Stimulated activated CD4-positive, alpha-beta T cell treated with anti-CD3 and anti-CD28 coated beads, Interleukin-15, amount 100 ng/mL, for 1 hour (primary cell): ENCODE measurements around the gene EYA4.

Experiments used
- DNase-seq, 2 donors: peaks; one replicate each; pipeline ENCODE4 v3.0.0-alpha.2; 2020; ENCODE audit warnings: low read depth in 1 of 2, low spot score in 1 of 2

EYA4 gene, protein sequence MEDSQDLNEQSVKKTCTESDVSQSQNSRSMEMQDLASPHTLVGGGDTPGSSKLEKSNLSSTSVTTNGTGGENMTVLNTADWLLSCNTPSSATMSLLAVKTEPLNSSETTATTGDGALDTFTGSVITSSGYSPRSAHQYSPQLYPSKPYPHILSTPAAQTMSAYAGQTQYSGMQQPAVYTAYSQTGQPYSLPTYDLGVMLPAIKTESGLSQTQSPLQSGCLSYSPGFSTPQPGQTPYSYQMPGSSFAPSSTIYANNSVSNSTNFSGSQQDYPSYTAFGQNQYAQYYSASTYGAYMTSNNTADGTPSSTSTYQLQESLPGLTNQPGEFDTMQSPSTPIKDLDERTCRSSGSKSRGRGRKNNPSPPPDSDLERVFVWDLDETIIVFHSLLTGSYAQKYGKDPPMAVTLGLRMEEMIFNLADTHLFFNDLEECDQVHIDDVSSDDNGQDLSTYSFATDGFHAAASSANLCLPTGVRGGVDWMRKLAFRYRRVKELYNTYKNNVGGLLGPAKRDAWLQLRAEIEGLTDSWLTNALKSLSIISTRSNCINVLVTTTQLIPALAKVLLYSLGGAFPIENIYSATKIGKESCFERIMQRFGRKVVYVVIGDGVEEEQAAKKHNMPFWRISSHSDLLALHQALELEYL

DNA sequence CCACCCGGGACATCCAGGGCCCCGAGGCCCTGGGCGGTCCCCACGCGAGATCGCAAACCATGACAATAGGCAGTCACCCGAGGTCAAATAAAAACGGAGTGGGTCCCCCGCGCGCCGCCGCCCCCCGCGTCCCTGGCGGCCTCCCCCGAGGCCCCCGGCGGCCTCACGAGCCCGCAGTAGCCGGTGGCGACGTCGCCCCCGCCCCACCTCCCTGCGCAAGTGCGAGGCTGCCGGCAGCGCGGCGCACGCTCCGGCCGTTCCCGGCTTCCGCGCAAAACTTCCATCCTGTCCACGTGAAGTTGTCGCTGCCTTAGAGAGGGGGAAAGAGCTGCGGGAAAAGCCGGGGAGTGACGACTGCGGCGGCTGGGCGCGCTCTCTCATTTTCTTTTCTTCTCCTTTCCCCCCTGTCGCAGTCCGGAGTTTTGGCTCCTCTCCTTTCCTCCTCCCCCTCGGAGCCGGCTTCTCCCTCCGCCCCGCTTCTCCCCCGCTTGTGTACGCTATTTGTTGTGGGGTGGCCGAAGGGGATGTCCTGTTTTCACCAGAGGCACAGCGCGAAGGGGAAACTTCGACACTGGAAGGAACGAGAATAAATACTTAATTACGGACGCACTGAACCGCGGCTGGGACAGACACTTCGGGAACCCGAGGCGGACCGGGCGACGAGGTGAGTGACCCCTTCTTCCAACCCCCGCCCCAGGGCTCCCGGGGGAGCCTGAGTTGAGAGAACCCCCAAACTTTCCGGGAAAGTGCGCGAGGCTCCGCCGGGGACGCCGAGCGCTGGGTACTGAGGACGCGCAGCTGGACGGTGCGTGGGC, at the start of gene EYA4:
EYA4 (plus strand) TSS at position 272 of the 815 bp plus-strand sequence. CDS start 33,424 bp downstream, outside the sequence.
- no peak for DNase-seq

DNA sequence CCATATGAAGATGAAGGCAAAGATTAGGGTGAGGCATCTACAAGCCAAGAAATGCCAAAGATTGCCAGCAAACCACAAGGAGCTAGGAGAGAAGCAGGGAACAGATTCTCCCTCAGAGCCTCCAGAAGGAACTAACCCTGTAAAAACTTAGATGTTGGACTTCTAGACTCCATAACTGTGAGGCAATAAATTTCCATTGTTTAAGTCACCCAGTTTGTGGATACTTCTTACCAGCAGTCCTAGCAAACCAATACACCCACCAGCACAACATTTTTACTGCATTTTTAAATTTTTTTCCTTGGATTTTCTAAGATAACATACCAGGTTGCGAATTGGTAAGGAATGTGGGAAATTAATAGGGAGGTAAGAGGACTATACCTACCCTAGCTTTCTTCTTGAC, 47.8 kb upstream of the EYA4 start:
- DNase-seq, result no peak

DNA sequence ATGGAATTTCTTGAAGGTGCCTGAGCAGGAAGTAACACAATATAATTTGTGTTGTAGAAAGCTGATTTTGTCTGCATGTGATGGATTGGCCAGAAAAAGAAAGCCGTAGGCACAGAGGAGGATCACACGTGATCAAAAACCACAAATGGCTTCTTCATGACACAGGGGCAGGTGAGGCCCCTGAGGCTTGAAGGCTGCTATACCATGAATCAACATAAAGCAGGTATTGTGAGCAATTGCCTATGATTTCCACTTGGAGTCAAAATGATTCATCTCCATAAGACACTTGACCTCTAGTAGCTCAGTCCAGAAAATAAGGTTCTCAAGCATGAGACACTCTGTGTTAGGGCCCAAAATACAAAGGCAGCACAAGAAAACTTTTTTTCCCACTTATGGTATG, 42.4 kb upstream of the EYA4 start:
- DNase-seq, result no peak

DNA sequence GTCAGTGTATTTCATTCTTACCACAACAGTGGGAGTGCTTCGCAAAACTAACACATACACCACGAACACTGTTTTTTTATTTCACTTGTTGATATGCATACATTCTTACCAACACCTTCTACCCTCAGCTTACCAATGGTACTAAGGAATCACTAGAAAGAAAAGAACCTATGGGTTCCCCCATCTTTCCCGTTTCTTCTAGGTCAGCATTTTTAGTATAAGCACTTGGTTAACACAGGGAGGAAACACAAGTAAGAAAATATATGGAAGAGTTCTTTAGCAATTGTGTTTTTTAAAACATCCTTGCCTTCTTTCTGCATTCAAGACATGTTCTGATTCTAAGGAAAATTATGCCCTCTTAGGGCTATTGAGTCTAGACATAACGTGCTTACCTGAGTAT, 39.9 kb upstream of the EYA4 start:
- DNase-seq, result no peak

DNA sequence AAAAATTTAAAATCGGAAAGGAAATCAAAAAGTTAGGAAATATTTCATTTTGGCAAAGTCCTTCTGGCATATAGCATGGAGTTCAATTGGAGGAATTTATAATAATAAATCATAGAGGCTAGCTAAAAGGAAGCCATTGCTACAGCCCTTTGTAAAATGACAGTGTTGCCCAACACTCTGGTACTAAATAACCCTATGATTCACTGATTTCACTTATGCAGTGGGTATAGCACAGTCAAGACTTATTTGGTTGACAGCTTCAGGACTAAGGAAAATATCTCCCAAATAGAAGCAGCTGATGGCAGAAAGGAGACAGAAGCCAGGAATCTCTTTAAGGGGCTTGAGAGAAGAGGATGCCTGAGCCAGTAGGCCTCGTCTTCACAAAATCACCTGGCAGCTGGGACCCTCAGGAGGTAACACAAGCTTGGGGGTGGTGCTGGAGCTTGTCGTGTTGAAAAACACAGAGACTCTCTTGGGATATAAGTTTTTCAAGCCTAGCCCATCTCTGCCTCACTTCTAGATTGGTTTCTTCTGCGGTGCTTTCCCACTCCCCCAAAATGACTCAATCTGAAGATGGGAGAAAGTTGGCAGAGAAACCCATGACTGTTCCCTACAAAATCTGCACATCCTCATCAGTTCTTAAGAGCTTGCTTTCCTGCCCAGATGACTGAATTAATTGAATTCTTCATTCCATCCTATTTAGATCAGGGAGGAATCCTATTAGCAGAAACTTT, 38.4 kb upstream of the EYA4 start:
- DNase-seq, result no peak

DNA sequence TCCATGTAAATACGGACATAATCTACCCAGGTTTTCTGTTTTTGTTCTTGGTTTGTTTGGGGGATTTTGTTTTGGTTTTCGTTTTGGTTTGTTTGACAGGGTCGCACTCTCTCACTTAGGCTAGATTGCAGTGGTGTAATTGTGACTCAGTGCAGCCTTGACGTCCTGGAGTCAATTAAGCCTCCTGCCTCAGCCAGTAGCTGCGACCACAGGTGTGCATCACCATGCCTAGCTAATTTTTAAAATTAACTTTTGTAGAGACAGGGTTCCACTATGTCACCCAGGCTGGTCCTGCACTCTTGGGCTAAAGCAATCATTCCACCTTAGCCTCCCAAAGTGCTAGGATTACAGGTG, 37.8 kb upstream of the EYA4 start:
- DNase-seq, result no peak

DNA sequence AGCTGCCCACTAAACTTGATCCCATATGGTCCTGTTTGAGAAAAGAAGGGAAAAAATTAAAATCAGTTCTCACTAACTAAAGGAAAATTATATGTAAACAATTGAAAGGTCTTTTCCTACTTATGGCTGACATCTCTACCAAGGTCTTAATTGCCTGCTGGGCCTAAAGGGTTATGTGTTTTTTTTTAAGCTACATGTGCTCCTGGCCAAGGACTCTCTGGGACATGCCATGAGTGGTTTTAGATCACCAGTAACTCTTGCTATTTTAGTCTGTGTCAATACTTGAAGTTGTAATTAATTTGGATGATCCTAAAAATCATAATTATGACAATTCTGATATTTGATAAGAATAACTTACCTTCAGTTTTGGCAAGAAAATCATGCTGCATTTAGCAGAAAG, 35.9 kb upstream of the EYA4 start:
- no peak for DNase-seq

DNA sequence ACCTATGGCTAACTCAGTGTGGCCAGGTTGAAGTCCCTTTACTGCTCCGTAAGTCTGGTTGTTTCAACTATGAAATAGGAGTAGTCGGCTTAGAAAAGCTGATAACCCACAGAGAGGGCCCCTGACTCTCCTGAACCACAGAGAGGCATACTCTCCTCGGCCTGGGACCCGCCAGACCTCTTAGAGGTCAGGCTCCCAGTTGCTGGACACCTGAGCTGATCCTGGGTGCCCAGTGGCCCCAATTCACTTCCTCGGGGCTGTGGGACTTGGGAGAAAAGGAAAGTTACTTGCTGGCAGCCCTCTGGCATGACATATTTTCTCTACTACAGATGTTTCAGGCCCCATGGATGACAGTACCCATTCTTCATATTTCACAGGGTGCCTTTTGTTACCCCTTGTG, 34.2 kb upstream of the EYA4 start:
- no peak for DNase-seq

DNA sequence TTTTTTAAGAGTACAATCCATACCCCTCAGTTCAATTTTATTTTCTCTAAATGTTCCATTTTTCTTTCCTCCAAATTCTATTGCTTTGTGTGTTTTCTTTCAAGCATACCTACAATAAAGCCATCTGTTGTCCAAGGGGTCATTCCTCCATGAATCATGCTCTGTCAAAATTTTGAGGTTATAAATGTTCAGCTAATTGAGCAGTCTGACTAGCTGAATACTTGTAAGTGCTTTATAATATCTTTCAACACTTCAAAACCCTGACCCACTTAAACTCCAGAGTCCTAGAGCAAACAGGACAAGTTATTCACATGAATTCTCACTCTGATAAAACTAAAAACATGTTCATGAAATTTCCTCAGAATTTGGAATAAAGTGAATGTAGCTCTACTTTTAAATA, 33.4 kb upstream of the EYA4 start:
- no peak for DNase-seq

DNA sequence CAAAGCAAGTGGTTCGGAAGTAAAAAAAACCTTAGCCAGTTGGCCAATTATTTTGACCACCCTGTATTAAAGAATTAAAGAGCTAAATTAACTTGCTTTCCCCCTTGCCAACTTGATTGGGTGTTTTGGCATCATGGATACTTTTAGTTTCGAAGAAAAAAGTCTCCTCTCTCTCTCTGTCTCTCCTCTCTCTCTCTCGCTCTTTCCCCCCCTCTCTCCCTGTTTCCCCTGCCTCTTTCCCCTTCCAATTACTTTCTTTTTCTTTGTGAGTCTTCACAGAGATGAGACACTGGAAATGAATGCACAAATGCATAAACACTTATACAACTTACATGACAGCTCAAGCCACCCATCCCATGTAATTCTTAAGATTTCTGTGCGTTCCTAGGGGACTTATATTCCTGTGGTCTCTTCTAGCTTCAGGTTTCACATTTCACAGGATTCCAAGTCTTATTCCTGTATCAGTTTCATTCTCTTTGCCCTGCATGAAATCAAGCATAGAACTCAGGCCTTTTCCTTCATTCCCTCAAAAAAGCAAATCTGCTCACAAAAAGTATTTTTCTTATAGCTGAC, 32.9 kb upstream of the EYA4 start:
- no peak for DNase-seq

DNA sequence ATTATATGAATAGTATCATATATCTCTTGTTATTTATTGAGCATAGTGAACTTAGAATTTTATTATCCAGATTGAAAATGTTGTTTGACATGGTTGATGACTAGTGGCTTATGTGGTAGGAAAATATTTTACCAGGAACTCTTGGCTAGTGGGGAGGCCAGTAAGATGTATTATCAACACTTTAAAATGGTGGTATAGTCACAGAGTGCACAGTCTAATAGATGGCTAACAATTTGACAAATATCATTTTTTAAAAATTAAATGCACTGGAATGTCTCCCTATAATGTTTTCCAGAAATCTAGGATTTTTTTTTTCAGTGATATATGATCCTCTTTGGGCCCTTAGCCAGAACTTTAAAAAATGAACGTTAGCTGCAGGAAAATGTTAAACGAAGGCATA, 26.9 kb upstream of the EYA4 start:
- DNase-seq, result no peak

DNA sequence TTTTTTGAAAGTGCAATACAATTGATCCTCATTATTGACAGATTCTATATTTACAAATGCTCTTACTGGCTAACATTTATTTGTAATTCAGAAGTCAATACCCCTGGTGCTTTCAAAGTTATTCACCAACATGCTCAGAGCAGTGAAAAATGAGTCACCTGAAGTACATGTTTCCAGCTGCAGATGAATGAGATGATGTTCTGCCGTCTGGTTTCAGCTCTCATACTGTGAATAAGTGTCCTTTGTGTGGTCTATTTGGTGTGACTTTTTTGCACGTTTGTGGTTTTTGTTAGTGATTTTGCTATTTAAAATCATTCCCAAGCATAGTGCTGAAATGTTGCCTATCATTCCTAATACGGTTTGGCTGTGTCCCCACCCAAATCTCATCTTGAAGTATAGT, 22.3 kb upstream of the EYA4 start:
- DNase-seq, result no peak

DNA sequence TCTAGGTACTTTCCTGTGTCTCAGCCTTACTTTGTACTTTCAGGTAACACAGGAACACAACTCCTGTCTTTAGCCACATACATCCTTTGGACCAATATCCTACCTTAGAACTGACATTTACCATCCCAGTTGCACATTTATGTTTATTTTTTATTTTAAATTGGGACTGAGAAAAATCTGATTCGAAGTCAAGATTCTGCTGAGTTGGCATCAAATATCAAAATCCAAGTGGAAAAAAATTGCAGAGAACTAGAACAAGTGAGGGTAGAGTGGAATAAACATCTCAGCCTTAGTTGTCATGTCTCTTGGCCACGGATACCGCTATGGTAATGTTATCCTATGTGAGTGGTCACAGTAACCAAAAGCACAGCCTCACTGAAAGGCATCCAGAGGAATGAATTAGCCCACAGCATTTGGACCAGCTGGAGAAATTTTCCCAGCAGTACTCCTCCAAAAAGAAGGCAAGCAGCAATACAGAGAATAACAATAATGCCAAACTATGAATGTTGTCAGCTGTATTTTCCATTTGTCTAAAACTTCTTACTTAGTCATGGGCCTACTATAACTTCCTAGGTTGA, 17.6 kb upstream of the EYA4 start:
- no peak for DNase-seq

DNA sequence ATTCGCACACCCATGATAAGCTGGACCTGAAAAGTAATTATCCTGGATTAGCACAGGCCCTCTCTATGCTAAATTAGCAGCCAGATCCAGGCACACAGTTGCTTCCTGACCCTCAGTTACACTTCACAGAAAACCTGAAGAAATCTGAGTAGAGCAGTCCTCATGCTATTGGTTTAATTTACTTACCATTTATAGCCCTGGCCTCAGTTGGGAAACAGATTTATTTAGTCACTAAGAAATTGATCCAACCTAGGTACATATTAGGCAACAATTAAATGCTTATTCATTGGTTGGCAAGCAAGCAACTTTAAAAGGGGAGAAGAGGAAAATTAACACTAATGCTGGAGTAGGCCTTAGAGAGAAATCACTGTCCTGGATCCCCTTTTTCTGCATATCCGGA, 15.6 kb upstream of the EYA4 start:
- no peak for DNase-seq

DNA sequence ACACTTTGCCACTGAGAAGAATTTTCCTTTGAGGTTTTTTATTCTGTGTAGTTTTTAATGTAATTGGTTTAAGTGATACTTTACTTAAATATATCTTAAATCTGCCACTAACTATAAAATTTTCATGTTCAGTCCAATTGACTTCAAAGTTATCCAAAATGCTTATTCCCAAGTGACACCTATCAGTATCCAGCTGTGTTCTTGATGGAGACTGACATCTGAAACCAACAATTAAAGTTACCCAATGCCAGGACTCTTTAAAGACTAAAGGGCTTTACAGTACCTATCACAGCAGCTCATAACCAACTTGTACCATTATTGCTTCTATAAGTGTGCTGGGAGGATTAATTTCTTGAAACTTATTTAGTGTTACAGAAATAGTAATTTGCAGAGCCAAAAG, 13.8 kb upstream of the EYA4 start:
- no peak for DNase-seq

DNA sequence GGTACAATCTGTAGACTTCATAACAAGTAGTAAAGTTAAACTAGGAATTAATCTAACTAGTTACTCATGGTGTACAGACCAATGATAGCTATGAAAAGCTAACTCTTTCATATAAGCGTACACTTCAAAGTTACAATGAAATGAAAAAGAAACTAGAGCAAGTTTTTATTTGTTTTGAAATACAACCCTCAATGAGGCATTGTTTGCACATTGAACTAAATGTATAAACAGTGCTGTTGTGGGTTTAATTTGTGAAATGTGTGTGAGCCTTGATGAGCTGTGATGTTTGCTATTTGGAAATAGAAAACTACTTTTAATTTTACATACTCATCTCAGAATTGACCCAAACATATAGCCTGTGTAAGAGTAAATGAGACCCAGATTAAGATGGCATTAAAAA, 11.1 kb upstream of the EYA4 start:
- DNase-seq, result no peak

DNA sequence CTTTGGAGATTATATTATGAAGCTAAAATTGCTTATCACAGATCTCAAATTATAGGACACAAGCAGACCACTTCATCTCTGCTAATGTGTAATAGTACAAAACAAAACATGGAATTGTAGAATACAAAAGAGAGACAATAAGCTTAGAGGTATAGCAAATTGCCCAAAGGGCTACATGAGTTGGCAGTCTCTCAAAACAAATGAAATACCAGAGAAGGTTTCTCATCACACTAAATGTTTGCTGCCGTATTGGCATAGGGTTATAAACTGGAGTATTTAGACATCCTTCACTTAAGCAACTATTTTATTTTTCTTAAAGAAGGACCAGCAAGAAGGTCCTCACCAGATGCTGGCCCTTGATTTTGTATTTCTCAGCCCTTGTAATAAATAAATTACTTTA, 5.9 kb upstream of the EYA4 start:
- no peak for DNase-seq

DNA sequence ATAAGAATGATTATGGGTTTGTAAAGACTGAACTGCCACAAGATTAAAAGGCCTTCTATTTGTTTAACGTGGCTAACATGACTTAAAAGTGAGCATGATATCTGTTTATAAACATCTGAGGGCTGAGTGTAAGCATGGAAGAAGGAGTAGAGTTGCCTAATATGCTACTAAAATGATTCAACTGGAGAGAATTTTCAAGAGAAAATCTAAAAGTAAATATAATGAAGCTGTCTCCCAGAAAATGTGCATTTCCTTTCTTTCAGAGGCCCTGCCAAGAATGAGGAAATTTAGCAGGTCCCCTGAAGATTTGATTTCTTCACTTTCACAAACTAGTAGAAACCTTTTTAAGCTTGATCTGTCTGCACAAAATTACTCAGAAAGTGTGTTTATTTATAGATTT, 4.2 kb upstream of the EYA4 start:
- no peak for DNase-seq

DNA sequence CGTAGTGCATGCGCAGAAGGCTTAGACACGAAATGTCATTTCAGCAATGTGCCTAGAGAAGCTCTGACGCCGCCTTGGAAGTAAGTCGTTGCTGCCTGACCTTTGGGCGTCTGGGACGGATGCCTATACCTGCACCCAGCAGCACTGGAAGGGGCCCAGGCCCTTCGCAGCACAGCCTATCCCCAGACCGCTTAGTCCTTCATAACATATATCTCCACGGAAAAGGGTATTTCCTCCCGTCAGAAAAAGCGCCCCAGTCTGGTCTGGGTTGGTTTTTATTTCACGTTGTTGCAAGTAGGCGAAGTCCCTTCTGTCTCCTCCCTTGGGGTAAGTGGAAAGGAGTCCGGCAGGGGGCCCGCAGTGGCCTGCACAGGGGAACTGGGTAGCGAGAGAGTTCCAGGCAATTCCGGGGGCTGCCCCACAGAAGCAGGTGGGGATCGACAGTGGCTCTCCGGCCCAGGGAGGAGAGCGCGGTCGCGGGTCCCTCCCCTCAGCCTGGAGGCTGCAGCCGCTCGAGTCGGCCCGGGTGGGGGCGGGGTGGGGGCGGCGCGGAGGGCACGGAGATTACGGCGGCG, 559 bp upstream of the EYA4 start:
- DNase-seq, result no peak

DNA sequence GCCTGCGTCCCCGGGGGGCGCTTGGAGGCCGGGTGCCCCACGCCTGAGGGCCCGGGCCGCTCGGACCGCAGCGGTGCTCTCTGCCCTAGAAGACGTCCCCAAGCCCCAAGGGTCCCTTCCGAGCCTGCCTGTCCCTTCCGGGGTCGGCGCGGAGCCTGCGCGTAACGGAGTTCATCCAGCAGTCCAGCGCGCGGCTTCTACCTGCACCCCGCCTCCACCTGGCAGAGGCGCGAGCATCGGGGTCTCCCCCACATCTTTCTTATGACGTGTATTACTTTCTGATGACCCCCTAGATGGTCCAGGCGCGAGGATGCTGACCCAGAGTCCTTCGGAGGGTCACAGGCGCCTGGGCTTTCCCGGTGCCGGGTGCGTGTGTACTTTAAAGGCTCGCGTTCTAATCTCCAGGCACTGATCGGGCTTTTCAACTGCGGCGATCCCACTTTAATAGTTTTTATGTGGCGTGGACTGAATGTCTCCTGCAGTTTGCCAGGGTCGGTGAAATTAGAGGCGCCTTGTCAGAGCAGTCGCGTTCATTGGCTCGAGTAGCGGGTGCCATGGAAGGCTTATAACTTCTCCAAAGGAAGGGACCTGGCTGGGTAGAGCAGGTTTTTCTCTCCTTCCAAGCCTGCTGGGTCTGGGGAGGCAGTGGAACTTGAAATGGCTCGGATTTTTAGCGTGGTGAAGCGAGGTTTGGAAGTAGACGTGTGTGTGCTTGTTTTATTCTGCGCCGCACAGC, 912 bp downstream of the EYA4 start:
- DNase-seq, result no peak
